KG1 (cell line): Measurements from ENCODE around the gene ORAI2.

Experiments used
- DNase-seq: peaks from one replicate; lab custom pipeline; 2025; lab: John Stamatoyannopoulos, UW

Gene ORAI2

GRCh38 chr7:102415685-102416225, 17.6 kb upstream of the ORAI2 start:
- DNase-seq, result no peak

- DNase-seq, result no peak
These were observed 17.0 kb upstream of the ORAI2 start for GRCh38 chr7:102416406-102416805.

- DNase-seq, result no peak
These were observed 16.3 kb upstream of the ORAI2 start for GRCh38 chr7:102417105-102417504.

- no peak for DNase-seq
These were observed 14.8 kb upstream of the ORAI2 start for GRCh38 chr7:102418592-102418991.

- DNase-seq, result no peak
These were observed 11.6 kb upstream of the ORAI2 start for GRCh38 chr7:102421706-102422240.

GRCh38 chr7:102424129-102424551, 9.2 kb upstream of the ORAI2 start:
- no peak for DNase-seq

GRCh38 chr7:102424787-102425218, 8.6 kb upstream of the ORAI2 start:
- DNase-seq, result no peak

GRCh38 chr7:102425639-102426267, 7.6 kb upstream of the ORAI2 start:
- DNase-seq, result no peak

- DNase-seq, result no peak
These were observed 6.9 kb upstream of the ORAI2 start for GRCh38 chr7:102426268-102427018.

- DNase-seq, result no peak
These were observed 6.4 kb upstream of the ORAI2 start for GRCh38 chr7:102427019-102427405.

GRCh38 chr7:102429141-102429899, 4.1 kb upstream of the ORAI2 start:
- DNase-seq, result no peak

- DNase-seq, result no peak
These were observed 1.6 kb upstream of the ORAI2 start for GRCh38 chr7:102431617-102432298.

- no peak for DNase-seq
These were observed 745 bp upstream of the ORAI2 start for GRCh38 chr7:102432442-102433218.

GRCh38 chr7:102434039-102434486, 688 bp downstream of the ORAI2 start:
- no peak for DNase-seq

GRCh38 chr7:102436118-102436517, 2.7 kb downstream of the ORAI2 start:
- no peak for DNase-seq

- no peak for DNase-seq
These were observed 6.8 kb downstream of the ORAI2 start for GRCh38 chr7:102439963-102440795.

GRCh38 chr7:102444961-102445673, 11.7 kb downstream of the ORAI2 start:
- DNase-seq, result no peak

GRCh38 chr7:102445674-102446071, 12.3 kb downstream of the ORAI2 start:
- no peak for DNase-seq
